NCI-H1105 (cell line): ENCODE data around the gene IGSF11.
"Not testable (repeated sequence)": the region's sequence is repeated elsewhere in the genome, so short reads cannot be mapped to it uniquely, and the experiment has no call there.

Experiments used
- DNase-seq: peaks from one replicate; lab custom pipeline; 2025; lab: John Stamatoyannopoulos, UW

Gene IGSF11

GRCh38 chr3:118882353-118882947 lies 152.2 kb downstream of the IGSF11 start:
- DNase-seq: peak; percentile 72

GRCh38 chr3:118868051-118868450 lies 166.6 kb downstream of the IGSF11 start:
- no peak for DNase-seq

- DNase-seq: no peak
These were observed 170.8 kb downstream of the IGSF11 start for GRCh38 chr3:118863731-118864322.

- DNase-seq: no peak
These were observed 174.7 kb downstream of the IGSF11 start for GRCh38 chr3:118859950-118860349.

GRCh38 chr3:118851466-118852193 lies 183.0 kb downstream of the IGSF11 start:
- not testable (repeated sequence) for DNase-seq

- no peak for DNase-seq
These were observed 184.0 kb downstream of the IGSF11 start for GRCh38 chr3:118850687-118851086.
